PC-9 (cell line): Measurements from ENCODE around the gene SERPINH1. TPM values are rescaled to one million over a fixed set of nuclear protein-coding genes. Genes with fewer than 3 reads are reported as not detected.
A peak's percentile ranks its signal among the peaks of the same experiment; 100 is the strongest.

Experiments
- Bru-seq: library from RNA; stranded (reverse); fragments of 400-500 nt; gene quantifications from one replicate; lab custom pipeline; 2021; lab: Mats Ljungman, UMichigan
- BruChase-seq, 2 experiments: library from RNA; stranded (reverse); fragments of 400-500 nt; gene quantifications; one replicate each; lab custom pipeline; 2021; lab: Mats Ljungman, UMichigan
- BruUV-seq: library from RNA; stranded (reverse); fragments of 400-500 nt; replicated peaks from 2 replicates; lab custom pipeline; 2021; lab: Mats Ljungman, UMichigan
- CTCF ChIA-PET: fragments of 300-600 bp; sonication (Branson Sonifier 250); formaldehyde crosslinking; loops from one replicate; lab custom pipeline; 2022; ENCODE audit warnings: antibody characterized with exemption; lab: Charles Lee
- POLR2A ChIA-PET: fragments of 300-600 bp; sonication (Branson Sonifier 250); formaldehyde crosslinking; loops from one replicate; lab custom pipeline; 2022; ENCODE audit warnings: antibody characterized with exemption; ENCODE audit not compliant: unreplicated experiment; lab: Charles Lee
- DNase-seq, 2 experiments: peaks; one replicate each; pipeline versions ENCODE4 v3.0.0 to v3.0.0-alpha.2; 2015 to 2022; ENCODE audit warnings: mixed read lengths in 1 of 2
- H2AFZ ChIP-seq: fragments of 200-600 bp; sonication (generic); 2 replicates; pipeline ENCODE4 v1.8.1; 2017; ENCODE audit warnings: antibody characterized with exemption
- H3F3A ChIP-seq: fragments of 200-600 bp; sonication (generic); 2 replicates; pipeline ENCODE4 v1.8.1; 2017; ENCODE audit warnings: antibody characterized with exemption, mild to moderate bottlenecking, low read depth; ENCODE audit not compliant: insufficient read depth
- H3K27ac ChIP-seq: fragments of 200-600 bp; sonication (generic); 2 replicates; pipeline ENCODE4 v1.6.1; 2016; ENCODE audit warnings: mixed run types
- H3K27me3 ChIP-seq: fragments of 200-600 bp; sonication (generic); 2 replicates; pipeline ENCODE4 v1.6.1; 2016; ENCODE audit warnings: low read depth, mixed run types; ENCODE audit not compliant: insufficient read depth
- H3K36me3 ChIP-seq: fragments of 200-600 bp; sonication (generic); 2 replicates; pipeline ENCODE4 v1.6.1; 2016; ENCODE audit warnings: low read depth, mixed run types
- H3K4me1 ChIP-seq: fragments of 200-600 bp; sonication (generic); replicated peaks from 2 replicates; pipeline ENCODE4 v1.6.1; 2016; ENCODE audit warnings: mixed run types; ENCODE audit not compliant: insufficient read depth
- H3K4me2 ChIP-seq: fragments of 200-600 bp; sonication (generic); 2 replicates; pipeline ENCODE4 v1.6.1; 2017; ENCODE audit warnings: mixed run types
- H3K4me3 ChIP-seq: fragments of 200-600 bp; sonication (generic); 2 replicates; pipeline ENCODE4 v1.6.1; 2016; ENCODE audit warnings: mixed run types
- H3K79me2 ChIP-seq: fragments of 200-600 bp; sonication (generic); 2 replicates; pipeline ENCODE4 v1.6.1; 2017; ENCODE audit warnings: low read depth, mixed run types
- H3K9me2 ChIP-seq: fragments of 200-600 bp; sonication (generic); 2 replicates; pipeline ENCODE4 v1.8.1; 2017; ENCODE audit warnings: mild to moderate bottlenecking; ENCODE audit not compliant: insufficient read depth
- H3K9me3 ChIP-seq: fragments of 200-600 bp; sonication (generic); 2 replicates; pipeline ENCODE4 v1.8.1; 2016; ENCODE audit warnings: low read depth; ENCODE audit not compliant: insufficient read depth
- H4K20me1 ChIP-seq: fragments of 200-600 bp; sonication (generic); 2 replicates; pipeline ENCODE4 v1.8.1; 2017; ENCODE audit not compliant: insufficient read depth
- CTCF ChIP-seq: fragments of 200-600 bp; sonication (generic); conservative IDR thresholded peaks from 2 replicates; pipeline ENCODE4 v1.6.1; 2017; ENCODE audit warnings: mixed run types, antibody characterized with exemption, mild to moderate bottlenecking, moderate library complexity
- EZH2 ChIP-seq: fragments of 200-600 bp; sonication (generic); IDR thresholded peaks from 2 replicates; pipeline ENCODE4 v1.8.0; 2017; ENCODE audit warnings: antibody characterized with exemption, low read depth
- intact Hi-C: fragments of 100-400 bp; cut with micrococcal nuclease; formaldehyde crosslinking; loops from one replicate; pipeline ENCODE4 v1.10.0; 2022; ENCODE audit not compliant: unreplicated experiment
- long read RNA-seq: library from polyadenylated mRNA; stranded (forward); transcript quantifications from one replicate; pipeline ENCODE4 v2.0.0, GENCODE V29; 2022
- total RNA-seq: library from RNA; stranded (reverse); gene quantifications from 2 replicates; pipeline ENCODE4 v1.2.3, GENCODE V29; 2021

Gene SERPINH1
- 152 and 180 TPM in 2 replicates for total RNA-seq
- Bru-seq, nascent RNA: percentile 83 among the genes with signal in this experiment
- BruChase-seq, experiment 1, labeled RNA remaining after a 2-hour chase: percentile 86 among the genes with signal in this experiment
- BruChase-seq, experiment 2, labeled RNA remaining after a 6-hour chase: percentile 95 among the genes with signal in this experiment
- long read RNA-seq, transcript SERPINH1-201 (5 exons, 2,225 nt): major isoform, 68 of 110 reads
- long read RNA-seq, partial matches to known transcripts: 6 of 110 reads
- long read RNA-seq, other reads (novel, unspliced or antisense): 35 of 110 reads

GRCh38 chr11:75562048-75562835, at the start of gene SERPINH1:
SERPINH1 (plus strand) TSS chr11:75562253; CDS start chr11:75566350, 4,097 bp downstream.
- no peaks in the 10 kb centered on the region for H3K27me3 ChIP-seq
- H3K79me2 ChIP-seq: peaks cover 53% of the 10 kb centered on the region
- H3F3A ChIP-seq: peaks cover 23% of the 10 kb centered on the region; the same call in 1 of the 2 replicates
- peak within 1 kb of the TSS; percentile 85 for H3K4me3 ChIP-seq
- peaks cover 37% of the 10 kb centered on the region for H4K20me1 ChIP-seq
- ChIA-PET CTCF (no interaction called here), POLR2A (interaction anchor here (0.6 to 0.7 kb wide), 7 partner anchors 8 to 926 kb away, joined by 3 to 7 read pairs (median 5); no protein-coding TSS in a partner anchor)
- intact Hi-C loops: no loop called here
- no peaks in the 10 kb centered on the region for H3K9me2 ChIP-seq
- H3K9me3 ChIP-seq: no peaks in the 10 kb centered on the region
- BruUV-seq: TSS peak; percentile 79
- no peak for TF ChIP-seq CTCF
- TF ChIP-seq EZH2: no peak
- peaks cover 45% of the 10 kb centered on the region for H3K4me1 ChIP-seq
- H3K27ac ChIP-seq: peak within 1 kb of the TSS; percentile 57
- peak; percentile 79 to 81 for DNase-seq
- H3K36me3 ChIP-seq: peaks cover 9% of the 10 kb centered on the region
- H2AFZ ChIP-seq: peak within 1 kb of the TSS; percentile 94
- peak within 1 kb of the TSS; percentile 85 for H3K4me2 ChIP-seq

- no peak overlapping the region for H3K27ac ChIP-seq
These were observed 48.8 kb upstream of the SERPINH1 start for GRCh38 chr11:75513250-75513649.

More at GRCh38 chr11:75513250-75513649, 48.8 kb upstream of the SERPINH1 start:
- TF ChIP-seq CTCF (no peak), EZH2 (no peak)
- no TSS peak for BruUV-seq
- Histone ChIP-seq H3K79me2 (no peaks in the 10 kb centered on the region), H2AFZ (no peak overlapping the region), H3K4me2 (no peak overlapping the region), H3F3A (0 out of 2 replicates have a peak, but pooled peaks cover under 1% of the 10 kb centered on the region), H3K27me3 (no peaks in the 10 kb centered on the region), H4K20me1 (no peaks in the 10 kb centered on the region), H3K4me1 (peaks cover 7% of the 10 kb centered on the region), H3K9me3 (no peaks in the 10 kb centered on the region), H3K36me3 (no peaks in the 10 kb centered on the region), H3K4me3 (no peak overlapping the region), H3K9me2 (no peaks in the 10 kb centered on the region)
- ChIA-PET CTCF (no interaction called here), POLR2A (no interaction called here)
- DNase-seq: no peak
- intact Hi-C loops: no loop called here
